ENCODE measurements around the gene C6orf141. TPM values are rescaled to one million over a fixed set of nuclear protein-coding genes. Genes with fewer than 3 reads are reported as not detected.

The C6orf141 gene
- total RNA-seq, 1 experiment from 2014 or later = 43.8 TPM

GRCh38 chr6:49551078-49551865 is 804 bp downstream of the C6orf141 start:
- TF ChIP-seq EZH2phosphoT487 (IDR thresholded peaks at IDR 0.05; ENCODE audit: borderline replicate concordance, low read length) (no peak), EZH2 (IDR thresholded peaks at IDR 0.05; ENCODE audit: low read length, unreplicated experiment) (no peak), CTCF (conservative IDR thresholded peaks at IDR 0.05; ENCODE audit: low read depth, low read length) (no peak)
- TSS peak; percentile 47 for BruUV-seq (replicated peaks)
- peak overlapping the region; percentile 95 for H3K9ac ChIP-seq (ENCODE audit: low read length)

GRCh38 chr6:49551866-49552129 is 1.3 kb downstream of the C6orf141 start:
- Histone ChIP-seq H3K9ac (ENCODE audit: low read length) (peak overlapping the region; percentile 95), H3K4me1 (ENCODE audit: insufficient read depth, low read length) (peaks cover 47% of the 10 kb centered on the region), H3K36me3 (ENCODE audit: low read depth, low read length) (no peaks in the 10 kb centered on the region), H3K4me2 (ENCODE audit: low read length) (peak overlapping the region; percentile 98), H3K27ac (ENCODE audit: low read length) (peak overlapping the region; percentile 74), H3K9me2 (replicated peaks; ENCODE audit: low read length) (no peaks in the 10 kb centered on the region), H2AFZ (ENCODE audit: low read length) (no peak overlapping the region), H3K4me3 (ENCODE audit: low read length) (peak overlapping the region; percentile 90), H3K27me3 (ENCODE audit: low read length) (no peaks in the 10 kb centered on the region), H3F3A (ENCODE audit: low read length, unreplicated experiment) (peaks cover 8% of the 10 kb centered on the region), H4K20me1 (ENCODE audit: low read length) (no peaks in the 10 kb centered on the region; the same call in 1 of the 2 replicates), H3K79me2 (ENCODE audit: low read length) (peaks cover 58% of the 10 kb centered on the region), H3K9me3 (ENCODE audit: low read length) (no peaks in the 10 kb centered on the region)
- ChIA-PET POLR2A (ENCODE audit: unreplicated experiment) (interaction anchor here (0.7 to 2.0 kb wide), 2 partner anchors 10 to 15 kb away, joined by 3 to 13 read pairs; no protein-coding TSS in a partner anchor), CTCF (interaction anchor here (2.7 kb wide), 1 partner anchor 20 kb away, joined by 20 read pairs; no protein-coding TSS in a partner anchor)
- intact Hi-C loops (cut with micrococcal nuclease) = loop anchor here (2.0 kb wide), 1 partner anchor 15 kb away; no protein-coding TSS in a partner anchor
- no peak for ATAC-seq
- TF ChIP-seq EZH2phosphoT487 (IDR thresholded peaks at IDR 0.05; ENCODE audit: borderline replicate concordance, low read length) (no peak), EZH2 (IDR thresholded peaks at IDR 0.05; ENCODE audit: low read length, unreplicated experiment) (no peak), CTCF (conservative IDR thresholded peaks at IDR 0.05; ENCODE audit: low read depth, low read length) (no peak)
- no TSS peak for BruUV-seq (replicated peaks)
- DNase-seq = no peak

More at GRCh38 chr6:49551078-49551865, 804 bp downstream of the C6orf141 start:
- Histone ChIP-seq H3K36me3 (ENCODE audit: low read depth, low read length) (no peaks in the 10 kb centered on the region), H4K20me1 (ENCODE audit: low read length) (no peaks in the 10 kb centered on the region; the same call in 1 of the 2 replicates), H3K27ac (ENCODE audit: low read length) (peak overlapping the region; percentile 74), H3K9me2 (replicated peaks; ENCODE audit: low read length) (no peaks in the 10 kb centered on the region), H3K27me3 (ENCODE audit: low read length) (no peaks in the 10 kb centered on the region), H3K4me3 (ENCODE audit: low read length) (peak overlapping the region; percentile 90), H3K9me3 (ENCODE audit: low read length) (no peaks in the 10 kb centered on the region), H3K79me2 (ENCODE audit: low read length) (peaks cover 58% of the 10 kb centered on the region), H2AFZ (ENCODE audit: low read length) (peak overlapping the region; percentile 88; the same call in 1 of the 2 replicates), H3K4me2 (ENCODE audit: low read length) (peak overlapping the region; percentile 98), H3F3A (ENCODE audit: low read length, unreplicated experiment) (peaks cover 8% of the 10 kb centered on the region), H3K4me1 (ENCODE audit: insufficient read depth, low read length) (peaks cover 42% of the 10 kb centered on the region)
- ATAC-seq (peak; percentile 27), DNase-seq (peak; percentile 34)
- ChIA-PET CTCF (interaction anchor here (0.6 to 1.6 kb wide), 2 partner anchors 19 to 45 kb away, joined by 3 to 7 read pairs; no protein-coding TSS in a partner anchor), POLR2A (ENCODE audit: unreplicated experiment) (interaction anchor here (0.7 to 1.3 kb wide), 2 partner anchors 10 to 15 kb away, joined by 3 to 6 read pairs; no protein-coding TSS in a partner anchor)
- intact Hi-C loops (cut with micrococcal nuclease) = loop anchor here (2.0 kb wide), 1 partner anchor 16 kb away; no protein-coding TSS in a partner anchor

All from PC-3 (cell line).